ENCODE measurements around the gene PLTP.

Gene PLTP

GRCh38 chr20:45910670-45911485 is 1.1 kb downstream of the PLTP start (continued):
- no peak for TF ChIP-seq ZBTB20 (tag by site-specific recombination; IDR thresholded peaks at IDR 0.05)
- TF ChIP-seq ZNF747 (tag by site-specific recombination; IDR thresholded peaks at IDR 0.05), result no peak
- TF ChIP-seq ZNF639 (tag by site-specific recombination; IDR thresholded peaks at IDR 0.05), result no peak
- TF ChIP-seq ZNF664 (tag by site-specific recombination; IDR thresholded peaks at IDR 0.05), result no peak
- TF ChIP-seq ZNF501 (tag by site-specific recombination; IDR thresholded peaks at IDR 0.05), result no peak
- no peak for TF ChIP-seq ZNF548 (tag by site-specific recombination; IDR thresholded peaks at IDR 0.05)
- TF ChIP-seq ZNF449 (tag by site-specific recombination; IDR thresholded peaks at IDR 0.05), result no peak
- TF ChIP-seq SCRT1 (tag by site-specific recombination; IDR thresholded peaks at IDR 0.05; ENCODE audit: borderline replicate concordance), result no peak
- no peak for TF ChIP-seq ZNF311 (tag by site-specific recombination; IDR thresholded peaks at IDR 0.05; ENCODE audit: borderline replicate concordance)
- no peak for TF ChIP-seq ZNF843 (tag by site-specific recombination; IDR thresholded peaks at IDR 0.05)
- no peak; the same call in 1 of the 2 replicates for TF ChIP-seq ATF2 (tag by site-specific recombination; IDR thresholded peaks at IDR 0.05; ENCODE audit: low read depth)
- TF ChIP-seq ZNF473 (tag by site-specific recombination; IDR thresholded peaks at IDR 0.05), result no peak
- no peak for TF ChIP-seq ZNF416 (tag by site-specific recombination; IDR thresholded peaks at IDR 0.05)
- no peak for TF ChIP-seq IKZF3 (tag by site-specific recombination; IDR thresholded peaks at IDR 0.05)
- no peak for TF ChIP-seq ZNF585B (tag by site-specific recombination; IDR thresholded peaks at IDR 0.05)
- no peak for TF ChIP-seq ZSCAN16 (tag by site-specific recombination; IDR thresholded peaks at IDR 0.05)
- TF ChIP-seq ZNF133 (tag by site-specific recombination; IDR thresholded peaks at IDR 0.05), result no peak
- peak; percentile 82 for TF ChIP-seq SP3 (tag by site-specific recombination; IDR thresholded peaks at IDR 0.05)
- TF ChIP-seq PATZ1 (tag by site-specific recombination; IDR thresholded peaks at IDR 0.05), result no peak
- TF ChIP-seq ZFP3 (tag by site-specific recombination; IDR thresholded peaks at IDR 0.05; ENCODE audit: low read depth), result no peak
- no peak for TF ChIP-seq ZNF114 (tag by site-specific recombination; IDR thresholded peaks at IDR 0.05)
- TF ChIP-seq ZNF76 (tag by site-specific recombination; IDR thresholded peaks at IDR 0.05; ENCODE audit: borderline replicate concordance, low read depth), result no peak
- no peak for TF ChIP-seq ZNF19 (tag by site-specific recombination; IDR thresholded peaks at IDR 0.05; ENCODE audit: low read depth)
- TF ChIP-seq ZNF600 (tag by site-specific recombination; IDR thresholded peaks at IDR 0.05), result peak; percentile 81; the same call in 1 of the 2 replicates
- TF ChIP-seq PRDM10 (tag by site-specific recombination; IDR thresholded peaks at IDR 0.05), result peak; percentile 93
- TF ChIP-seq ZNF274 (IDR thresholded peaks at IDR 0.05; ENCODE audit: low read length), result no peak
- TF ChIP-seq ZNF274 (tag by site-specific recombination; IDR thresholded peaks at IDR 0.05; ENCODE audit: borderline replicate concordance), result no peak
- no peak for TF ChIP-seq ZNF529 (tag by site-specific recombination; IDR thresholded peaks at IDR 0.05; ENCODE audit: insufficient replicate concordance)
- TF ChIP-seq ZNF132 (tag by site-specific recombination; IDR thresholded peaks at IDR 0.05; ENCODE audit: borderline replicate concordance), result no peak
